Measurements from ENCODE around the gene CDADC1.
A peak's percentile ranks its signal among the peaks of the same experiment; 100 is the strongest.

Gene CDADC1

GRCh38 chr13:49220036-49220855 lies 27.5 kb upstream of the CDADC1 start, which contains the start of gene MLNR:
MLNR (plus strand) TSS chr13:49220338; CDS start chr13:49220338, 0 bp downstream.
- Histone ChIP-seq H3K27me3 (ENCODE audit: insufficient read depth, poor library complexity, severe bottlenecking) (peaks cover 3% of the 10 kb centered on the region), H3K27ac (replicated peaks) (no peak within 1 kb of the TSS), H3K4me3 (replicated peaks; ENCODE audit: insufficient read depth, low read length) (no peak within 1 kb of the TSS)
- TF ChIP-seq SPI1 (IDR thresholded peaks at IDR 0.05; ENCODE audit: borderline replicate concordance, low read depth) (no peak), GABPA (IDR thresholded peaks at IDR 0.05; ENCODE audit: low read depth) (no peak)
- DNase-seq (ENCODE audit: low read depth in 1 of 2, low spot score in 1 of 2) = peak in 1 of 2 experiments; percentile 29

GRCh38 chr13:49220856-49221589 lies 26.7 kb upstream of the CDADC1 start:
- DNase-seq (ENCODE audit: low read depth in 1 of 2, low spot score in 1 of 2) = no peak
- no peak for TF ChIP-seq REST (IDR thresholded peaks at IDR 0.05; ENCODE audit: insufficient replicate concordance, low read depth)
- no peak for TF ChIP-seq GABPA (IDR thresholded peaks at IDR 0.05; ENCODE audit: low read depth)
- TF ChIP-seq SPI1 (IDR thresholded peaks at IDR 0.05; ENCODE audit: borderline replicate concordance, low read depth) = no peak
- TF ChIP-seq CTCF (IDR thresholded peaks at IDR 0.05; ENCODE audit: insufficient read depth, low read length) = no peak
- no peak for TF ChIP-seq POLR2AphosphoS5 (IDR thresholded peaks at IDR 0.05; ENCODE audit: low read depth)
- H3K27ac ChIP-seq (replicated peaks) = no peak overlapping the region
- H3K27me3 ChIP-seq (ENCODE audit: insufficient read depth, poor library complexity, severe bottlenecking) = peaks cover 3% of the 10 kb centered on the region
- H3K4me3 ChIP-seq (replicated peaks; ENCODE audit: insufficient read depth, low read length) = no peak overlapping the region

GRCh38 chr13:49221590-49221965 lies 26.1 kb upstream of the CDADC1 start:
- peaks cover 3% of the 10 kb centered on the region for H3K27me3 ChIP-seq (ENCODE audit: insufficient read depth, poor library complexity, severe bottlenecking)
- DNase-seq (ENCODE audit: low read depth in 1 of 2, low spot score in 1 of 2) = no peak
- no peak overlapping the region for H3K27ac ChIP-seq (replicated peaks)
- H3K4me3 ChIP-seq (replicated peaks; ENCODE audit: insufficient read depth, low read length) = no peak overlapping the region
- TF ChIP-seq REST (IDR thresholded peaks at IDR 0.05; ENCODE audit: insufficient replicate concordance, low read depth) = no peak

- no peak for TF ChIP-seq REST (IDR thresholded peaks at IDR 0.05; ENCODE audit: insufficient replicate concordance, low read depth)
- TF ChIP-seq CTCF (IDR thresholded peaks at IDR 0.05; ENCODE audit: insufficient read depth, low read length) = no peak
- TF ChIP-seq SPI1 (IDR thresholded peaks at IDR 0.05; ENCODE audit: borderline replicate concordance, low read depth) = peak; percentile 26; the same call in 1 of the 2 replicates
- no peak for TF ChIP-seq GABPA (IDR thresholded peaks at IDR 0.05; ENCODE audit: low read depth)
- peak in 1 of 2 experiments; percentile 79 for DNase-seq (ENCODE audit: low read depth in 1 of 2, low spot score in 1 of 2)
- peaks cover 2% of the 10 kb centered on the region for H3K27me3 ChIP-seq (ENCODE audit: insufficient read depth, poor library complexity, severe bottlenecking)
- no peak overlapping the region for H3K27ac ChIP-seq (replicated peaks)
- no peak overlapping the region for H3K4me3 ChIP-seq (replicated peaks; ENCODE audit: insufficient read depth, low read length)
Observed at GRCh38 chr13:49225223-49226042, 22.3 kb upstream of the CDADC1 start.
